NCI-H446 treated with DMSO at 0.1 percent for 48 hours (cell line): ENCODE results near the gene TCF25.

Experiments
- DNase-seq: peaks from one replicate; lab custom pipeline; 2025; lab: John Stamatoyannopoulos, UW

The TCF25 gene

DNA sequence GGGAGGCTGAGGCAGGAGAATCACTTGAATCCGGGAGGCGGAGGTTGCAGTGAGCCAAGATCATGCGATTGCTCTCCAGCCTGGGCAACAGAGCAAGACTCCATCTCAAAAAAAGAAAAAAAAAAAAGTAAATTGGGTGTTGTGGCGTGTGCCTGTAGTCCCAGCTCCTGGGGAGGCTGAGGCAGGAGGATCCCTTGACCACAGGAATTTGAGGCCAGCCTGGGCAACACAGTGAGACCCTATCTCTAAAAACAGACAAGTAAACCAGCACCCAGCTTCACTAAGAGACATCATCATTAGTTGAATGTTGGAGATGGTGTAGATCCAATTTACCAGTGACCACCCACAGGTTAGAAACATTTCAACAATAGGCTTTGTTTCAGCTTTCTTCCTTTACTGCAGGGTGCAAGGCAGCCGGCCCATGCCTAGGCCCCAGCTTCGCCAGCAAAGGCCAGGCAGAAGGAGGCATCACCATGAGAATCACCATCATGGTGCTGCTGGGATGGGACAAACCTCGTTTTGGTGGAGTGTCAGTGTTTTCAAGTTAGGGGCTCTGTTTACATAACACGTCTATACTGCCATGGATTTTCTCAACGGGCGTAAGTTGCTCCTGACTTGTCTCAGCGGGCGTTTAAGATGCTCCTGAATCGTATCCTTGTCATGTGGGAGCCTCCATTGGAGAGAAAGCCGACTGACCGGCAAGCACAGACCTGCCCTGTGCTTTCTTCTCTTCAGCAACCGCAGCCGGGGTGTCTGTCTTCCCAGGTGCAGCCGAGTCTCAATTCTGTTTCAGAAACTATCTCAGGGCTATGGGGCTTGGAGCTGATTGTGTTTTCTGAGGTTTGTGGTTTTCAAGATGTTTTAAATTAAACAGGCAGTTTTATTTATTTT, 7.3 kb downstream of the TCF25 start:
- no peak for DNase-seq

- no peak for DNase-seq
Observed at GRCh38 chr16:89881368-89881730, 8.0 kb downstream of the TCF25 start.

DNA sequence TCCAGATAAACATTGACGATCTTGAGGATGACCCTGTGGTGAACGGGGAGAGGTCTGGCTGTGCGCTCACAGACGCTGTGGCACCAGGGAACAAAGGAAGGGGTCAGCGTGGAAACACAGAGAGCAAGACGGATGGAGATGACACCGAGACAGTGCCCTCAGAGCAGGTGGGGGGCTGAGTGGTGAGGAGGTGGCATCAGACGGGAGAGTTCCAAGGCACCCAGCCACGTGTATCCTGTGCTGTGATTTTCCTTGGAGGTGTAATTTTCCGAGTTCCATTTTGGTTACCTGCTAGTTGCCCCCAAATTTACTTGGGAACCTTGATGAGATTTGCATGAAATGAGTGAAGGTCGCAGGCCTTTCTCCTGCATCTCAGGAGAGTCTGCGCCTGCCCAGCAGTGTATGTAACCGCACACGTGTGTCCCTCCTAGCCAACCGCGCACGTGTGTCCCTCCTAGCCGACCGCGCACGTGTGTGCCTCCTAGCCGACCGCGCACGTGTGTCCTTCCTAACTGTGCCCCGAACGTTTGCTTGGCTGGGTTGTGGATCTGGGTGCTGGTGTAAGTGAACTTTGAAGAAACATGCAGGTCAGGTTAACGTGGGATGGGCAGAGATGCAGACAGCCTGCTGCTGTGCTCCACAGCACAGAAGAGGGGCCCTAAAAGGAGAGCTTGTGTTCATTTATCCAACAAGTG, 10.1 kb downstream of the TCF25 start:
- no peak for DNase-seq

DNA sequence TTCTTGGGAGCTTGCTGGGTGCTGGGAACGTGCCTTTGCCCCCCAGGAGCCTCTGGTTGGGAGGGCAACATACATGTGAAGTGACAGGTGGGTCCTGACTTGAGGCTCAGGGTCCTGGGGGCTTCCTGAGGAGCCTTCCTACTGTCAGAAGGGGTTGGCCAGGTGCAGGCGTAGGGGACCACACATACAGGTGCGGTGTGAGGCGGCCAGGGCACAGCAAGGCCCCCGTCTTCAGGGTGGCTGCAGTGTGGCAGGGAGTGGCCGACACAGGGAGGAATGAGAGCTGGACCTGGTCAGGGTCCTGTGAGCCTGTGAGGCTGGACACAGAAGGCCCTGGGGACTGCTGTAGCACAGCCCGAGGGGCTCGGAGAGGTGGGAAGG, 10.6 kb downstream of the TCF25 start:
- DNase-seq: no peak

DNA sequence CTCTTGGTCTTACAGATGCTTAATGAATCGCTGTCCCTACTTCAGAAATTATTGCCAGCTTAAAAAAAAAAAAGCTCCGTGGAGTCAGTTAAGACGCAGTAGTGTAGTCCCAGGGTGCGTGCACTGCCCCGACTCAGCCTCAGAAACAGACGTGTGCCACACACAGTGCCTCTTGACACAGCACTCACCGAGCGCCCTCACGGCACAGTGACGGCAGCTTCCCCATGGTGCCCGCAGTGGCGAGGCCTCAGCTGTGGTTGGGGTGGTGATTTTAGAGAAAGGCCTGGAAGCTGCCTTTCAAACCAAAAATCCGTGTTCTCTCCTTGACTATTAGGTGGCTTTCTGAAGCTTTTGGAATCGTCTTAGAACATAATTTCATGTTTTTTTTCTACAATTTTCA, 13.9 kb downstream of the TCF25 start:
- no peak for DNase-seq

GRCh38 chr16:89890200-89890599, 16.8 kb downstream of the TCF25 start:
- DNase-seq: no peak

GRCh38 chr16:89890886-89891657, 17.7 kb downstream of the TCF25 start:
- no peak for DNase-seq

GRCh38 chr16:89892055-89892630, 18.8 kb downstream of the TCF25 start:
- DNase-seq: no peak

DNA sequence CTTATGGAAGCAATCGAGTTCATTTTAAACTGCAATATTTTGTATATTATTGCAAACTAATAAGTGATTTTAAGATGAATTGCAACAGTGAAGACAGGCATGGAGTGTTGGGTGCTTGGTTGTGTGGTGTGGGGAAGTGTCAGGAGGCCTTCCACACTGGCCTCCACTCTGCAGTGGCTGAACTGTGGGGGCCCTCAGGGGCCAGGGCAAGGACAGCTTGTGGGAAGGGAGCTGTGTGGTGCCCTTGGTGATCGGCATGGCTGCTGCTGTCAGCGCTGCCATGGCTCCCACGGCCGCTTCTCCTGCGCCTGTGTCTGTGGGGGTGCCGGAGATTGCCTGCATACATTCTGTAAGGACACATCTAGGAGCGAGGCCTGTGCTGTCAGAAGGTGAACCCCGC, 19.2 kb downstream of the TCF25 start:
- DNase-seq: no peak

- DNase-seq: no peak
Observed at GRCh38 chr16:89893642-89894548, 20.5 kb downstream of the TCF25 start.

DNA sequence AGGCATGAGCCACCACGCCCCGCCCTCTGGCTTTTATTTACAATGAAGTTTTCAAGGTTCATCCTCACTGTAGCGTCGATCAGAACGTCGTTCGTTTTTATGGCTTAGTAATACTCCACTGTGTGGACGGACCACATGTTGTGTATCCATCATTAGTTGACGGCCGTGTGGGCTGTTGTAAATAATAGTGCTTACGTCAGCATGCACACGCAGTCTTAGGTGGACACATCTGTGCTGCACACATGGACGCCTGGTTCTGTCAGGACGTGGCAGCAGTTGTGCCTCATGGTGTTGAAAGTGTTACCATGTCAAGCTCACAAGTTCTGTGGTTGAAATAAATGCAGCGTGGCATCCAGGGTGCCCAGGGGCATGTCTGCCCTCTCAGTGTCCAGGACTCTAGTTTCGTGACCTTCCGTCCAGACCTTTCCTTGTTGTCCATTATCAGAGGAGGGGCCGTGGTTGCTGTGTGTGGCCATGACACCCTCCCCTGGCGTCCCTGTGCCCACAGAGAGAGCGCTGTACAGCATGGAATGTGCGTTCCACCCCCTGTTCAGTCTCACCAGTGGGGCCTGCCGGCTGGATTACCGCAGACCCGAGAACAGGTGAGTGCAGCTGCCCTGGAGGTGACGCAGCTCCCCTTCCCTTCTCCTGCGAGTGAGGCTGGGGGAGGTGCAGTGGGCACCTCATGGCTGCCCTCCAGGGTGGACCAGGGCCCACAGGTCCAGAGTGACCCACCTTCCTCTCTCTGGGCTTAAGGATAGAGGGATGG, 22.3 kb downstream of the TCF25 start:
- no peak for DNase-seq

DNA sequence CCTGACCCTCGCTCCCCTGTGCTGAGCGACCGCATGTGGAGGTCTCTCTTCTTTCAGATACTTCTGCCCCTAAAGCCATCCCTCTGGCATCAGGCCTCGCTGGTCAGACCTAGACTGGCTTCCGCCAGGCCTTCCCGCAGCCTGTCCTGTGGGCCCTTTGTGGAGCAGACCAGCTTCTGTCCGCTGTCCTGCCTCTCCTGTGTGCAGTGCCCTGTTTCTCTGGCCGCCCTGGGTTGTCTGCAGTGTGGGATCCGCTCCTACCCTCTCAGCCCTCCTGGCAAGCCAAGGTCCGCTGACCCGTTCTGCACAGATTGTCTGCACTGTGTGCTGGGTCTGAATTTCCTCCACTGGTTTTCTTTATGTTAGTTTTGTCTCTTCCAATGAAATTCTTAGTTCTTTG, 23.8 kb downstream of the TCF25 start:
- no peak for DNase-seq

DNA sequence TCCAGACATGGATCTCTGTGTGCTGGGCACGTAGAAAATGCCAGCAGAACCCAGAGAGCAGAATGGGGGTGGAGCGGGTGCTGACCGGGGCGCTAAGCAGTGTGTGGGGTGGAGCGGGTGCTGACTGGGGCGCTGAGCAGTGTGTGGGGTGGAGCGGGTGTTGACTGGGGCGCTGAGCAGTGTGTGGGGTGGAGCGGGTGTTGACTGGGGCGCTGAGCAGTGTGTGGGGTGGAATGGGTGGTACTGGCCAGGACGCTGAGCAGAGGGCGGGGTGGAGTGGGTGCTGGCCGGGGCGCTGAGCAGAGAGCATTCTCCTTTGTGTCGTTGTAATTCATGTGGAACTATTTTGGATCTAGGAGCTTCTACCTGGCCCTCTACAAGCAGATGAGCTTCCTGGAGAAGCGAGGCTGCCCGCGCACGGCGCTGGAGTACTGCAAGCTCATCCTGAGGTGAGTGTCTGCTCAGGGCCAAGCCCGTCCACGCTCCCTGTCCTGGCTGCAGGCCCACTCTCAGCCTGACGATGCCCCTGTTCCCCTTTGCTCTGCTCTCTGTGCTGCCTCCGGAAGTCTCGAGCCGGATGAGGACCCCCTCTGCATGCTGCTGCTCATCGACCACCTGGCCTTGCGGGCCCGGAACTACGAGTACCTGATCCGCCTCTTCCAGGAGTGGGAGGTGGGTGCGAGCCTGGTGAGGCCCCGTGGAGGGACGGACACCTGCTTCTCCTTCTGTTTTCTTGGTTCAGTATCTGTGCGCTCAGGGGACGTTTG, 25.0 kb downstream of the TCF25 start:
- DNase-seq: no peak

DNA sequence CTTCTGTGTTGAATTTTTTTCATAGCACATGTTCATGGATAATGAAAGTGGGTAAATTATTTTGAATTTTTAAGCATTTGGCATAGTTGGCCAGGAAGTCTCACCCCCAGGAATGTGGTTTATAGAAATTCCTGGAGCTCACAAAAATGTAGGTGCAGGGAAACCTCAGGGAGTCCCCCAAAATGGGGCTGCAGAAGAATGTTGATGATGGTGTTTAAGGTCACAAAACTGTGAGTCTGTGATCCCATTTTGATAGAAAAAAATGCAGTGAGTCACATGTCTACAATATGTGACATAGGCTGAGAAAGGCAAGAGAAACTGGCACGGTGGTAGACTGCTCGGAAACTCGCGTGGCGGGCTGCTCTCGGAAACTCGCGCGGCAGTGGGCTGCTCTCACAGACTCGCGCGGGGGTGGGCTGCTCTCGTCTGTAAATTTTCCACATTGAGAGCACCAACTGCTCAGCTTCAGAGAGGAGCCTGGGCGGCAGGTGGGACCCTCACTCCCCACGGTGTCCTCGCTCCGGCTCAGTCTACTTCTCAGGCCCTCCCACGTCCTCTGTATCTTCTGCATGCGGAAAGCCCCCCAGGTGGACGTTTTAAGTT, 26.6 kb downstream of the TCF25 start:
- no peak for DNase-seq

DNA sequence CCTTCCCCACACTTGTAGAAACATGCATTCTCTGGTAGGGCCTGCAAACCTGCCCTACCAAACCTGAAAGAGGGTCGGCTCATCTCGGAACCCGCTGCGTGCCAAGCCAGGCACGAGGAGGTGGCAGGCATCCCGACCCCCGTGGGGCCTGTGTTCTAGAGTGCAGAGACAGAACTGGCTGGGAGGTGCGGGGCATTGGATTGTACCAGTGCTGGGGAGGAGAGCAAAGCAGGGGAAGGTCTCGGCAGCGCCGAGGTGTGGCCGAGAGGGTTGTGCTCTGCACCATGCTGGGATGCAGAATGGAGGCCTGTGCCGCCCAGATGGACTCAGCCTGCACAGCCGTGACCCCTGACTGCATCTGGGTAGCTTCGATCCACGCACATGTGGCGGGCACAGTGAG, 27.5 kb downstream of the TCF25 start:
- no peak for DNase-seq

DNA sequence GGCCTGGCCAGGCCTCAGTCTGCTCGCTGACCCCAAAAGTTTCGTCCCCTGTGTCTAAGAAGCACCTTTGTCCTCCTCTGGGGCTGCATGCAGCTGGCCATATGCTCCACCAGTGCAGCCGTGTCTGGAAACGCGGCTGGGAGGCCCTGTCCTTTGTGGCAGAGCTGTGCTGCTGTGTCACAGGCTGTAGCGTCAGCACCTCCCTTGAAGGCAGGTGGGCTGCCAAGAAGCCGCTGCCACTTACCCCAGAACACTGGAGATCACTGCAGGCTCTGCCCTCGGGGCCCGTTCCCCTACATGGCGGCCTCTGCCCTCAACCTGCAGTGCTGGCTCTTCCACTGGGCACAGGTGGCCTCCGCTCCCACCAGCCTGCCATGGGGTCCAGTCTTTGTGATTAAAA, 29.6 kb downstream of the TCF25 start:
- DNase-seq: no peak

DNA sequence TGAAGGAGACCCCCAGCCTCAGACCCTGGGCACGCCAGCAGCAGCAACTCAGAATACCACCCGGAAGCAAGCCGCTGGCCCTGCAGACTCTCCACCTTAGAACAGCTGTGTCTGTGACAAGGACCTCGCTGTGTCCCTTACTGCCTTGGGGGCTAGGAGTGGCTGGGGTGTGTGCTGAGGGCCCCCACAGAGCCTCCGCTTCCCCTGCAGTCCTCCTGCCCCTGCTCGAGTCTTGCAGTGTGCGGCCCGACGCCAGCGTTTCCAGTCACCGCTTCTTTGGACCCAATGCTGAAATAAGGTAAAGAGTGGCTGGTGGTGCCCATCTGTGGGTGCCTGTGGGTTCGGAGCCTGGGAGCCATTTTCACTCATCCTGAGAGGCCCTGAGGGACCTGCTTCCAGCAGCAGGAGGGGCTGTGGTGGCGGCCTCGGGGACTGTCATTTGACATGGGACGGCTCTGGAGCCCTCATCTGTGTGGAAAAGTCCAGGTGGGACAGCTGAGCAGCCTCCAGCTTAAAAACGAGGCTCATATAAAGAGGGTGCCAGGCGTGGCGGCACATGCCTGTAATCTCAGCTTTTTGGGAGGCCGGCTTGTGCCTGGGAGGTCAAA, 30.6 kb downstream of the TCF25 start:
- DNase-seq: no peak

DNA sequence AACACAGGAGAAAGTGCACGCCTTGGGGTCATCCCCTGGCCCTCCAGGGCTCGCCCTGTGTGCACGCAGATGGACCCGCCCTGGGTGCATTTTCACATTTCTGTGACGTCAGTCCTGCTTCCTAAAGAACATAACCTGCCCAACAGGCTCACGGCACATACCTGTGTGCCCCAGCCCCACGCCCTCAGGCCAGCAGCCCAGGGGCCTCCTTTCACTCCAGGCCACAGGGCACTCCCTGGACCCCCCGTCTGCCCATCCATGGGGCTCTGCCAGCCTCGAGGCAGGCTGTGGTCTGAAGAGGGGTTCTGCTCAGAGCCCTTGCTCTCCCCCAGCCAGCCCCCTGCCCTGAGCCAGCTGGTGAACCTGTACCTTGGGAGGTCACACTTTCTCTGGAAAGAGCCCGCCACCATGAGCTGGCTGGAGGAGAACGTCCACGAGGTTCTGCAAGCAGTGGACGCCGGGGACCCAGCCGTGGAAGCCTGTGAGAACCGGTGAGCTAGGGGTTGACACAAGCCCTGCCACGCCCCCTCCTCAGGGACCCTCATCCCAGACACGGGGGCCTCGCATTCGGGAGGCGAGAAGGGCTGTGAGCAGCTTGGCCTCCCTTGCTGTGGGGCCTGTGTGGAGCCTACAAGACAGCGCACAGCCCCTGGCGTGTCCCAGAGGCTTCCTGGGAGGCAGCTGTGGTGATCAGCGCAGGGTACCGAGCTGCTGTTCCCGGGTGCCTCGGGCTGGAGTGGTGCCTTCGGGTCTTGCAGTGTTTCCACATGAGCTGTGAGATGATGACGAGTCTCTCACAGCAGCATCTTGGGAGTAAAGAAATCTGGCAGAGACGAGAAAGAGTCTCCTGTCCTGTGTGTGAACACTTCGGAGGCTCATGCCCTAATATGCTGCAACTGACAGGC, 31.5 kb downstream of the TCF25 start:
- no peak for DNase-seq
